Stomach (tissue), 4 donors: ENCODE data around the gene ATP9B.

Experiments
- EP300 ChIP-seq: sonication (generic); formaldehyde crosslinking; IDR thresholded peaks from one replicate; pipeline ENCODE4 v1.6.1; 2017; ENCODE audit warnings: antibody characterized with exemption
- POLR2AphosphoS5 ChIP-seq, 3 donors: sonication (generic); formaldehyde crosslinking; IDR thresholded peaks; one replicate each; pipeline ENCODE4 v1.6.1; 2016; ENCODE audit warnings: antibody characterized with exemption in 3 of 3
- TF ChIP-seq, protein P1 (sequence below), 7 experiments: fragments of 450-650 bp in 4 of 7; fragments of 200-600 bp in 3 of 7; sonication (generic) in 3 of 7; IDR thresholded peaks; one replicate each; pipeline ENCODE4 v1.5.1; 2016 to 2019; ENCODE audit warnings: antibody characterized with exemption in 7 of 7, control low read depth in 2 of 7, mild to moderate bottlenecking in 1 of 7

DNA sequence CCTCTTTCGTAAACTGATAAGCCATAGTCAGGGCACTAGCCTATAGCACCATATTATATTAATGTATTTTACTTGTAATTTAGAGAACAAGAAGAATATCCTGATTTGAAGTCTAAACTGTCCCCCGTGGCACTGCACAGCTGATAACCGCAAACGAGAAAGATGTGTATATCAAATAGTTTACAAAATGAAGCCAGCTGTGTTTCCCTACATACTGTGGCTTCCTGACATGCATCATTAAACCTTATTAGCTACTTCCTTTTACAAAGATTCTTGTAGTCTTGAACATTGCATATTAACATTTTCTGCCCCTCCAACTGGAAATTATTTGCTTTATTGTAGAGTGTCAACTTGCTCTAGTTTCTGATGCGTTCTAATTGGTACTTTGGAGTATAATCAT is 173.1 kb downstream of the ATP9B start:
- TF ChIP-seq, protein P1, sequence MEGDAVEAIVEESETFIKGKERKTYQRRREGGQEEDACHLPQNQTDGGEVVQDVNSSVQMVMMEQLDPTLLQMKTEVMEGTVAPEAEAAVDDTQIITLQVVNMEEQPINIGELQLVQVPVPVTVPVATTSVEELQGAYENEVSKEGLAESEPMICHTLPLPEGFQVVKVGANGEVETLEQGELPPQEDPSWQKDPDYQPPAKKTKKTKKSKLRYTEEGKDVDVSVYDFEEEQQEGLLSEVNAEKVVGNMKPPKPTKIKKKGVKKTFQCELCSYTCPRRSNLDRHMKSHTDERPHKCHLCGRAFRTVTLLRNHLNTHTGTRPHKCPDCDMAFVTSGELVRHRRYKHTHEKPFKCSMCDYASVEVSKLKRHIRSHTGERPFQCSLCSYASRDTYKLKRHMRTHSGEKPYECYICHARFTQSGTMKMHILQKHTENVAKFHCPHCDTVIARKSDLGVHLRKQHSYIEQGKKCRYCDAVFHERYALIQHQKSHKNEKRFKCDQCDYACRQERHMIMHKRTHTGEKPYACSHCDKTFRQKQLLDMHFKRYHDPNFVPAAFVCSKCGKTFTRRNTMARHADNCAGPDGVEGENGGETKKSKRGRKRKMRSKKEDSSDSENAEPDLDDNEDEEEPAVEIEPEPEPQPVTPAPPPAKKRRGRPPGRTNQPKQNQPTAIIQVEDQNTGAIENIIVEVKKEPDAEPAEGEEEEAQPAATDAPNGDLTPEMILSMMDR (IDR thresholded peaks at IDR 0.05) = no peak
- TF ChIP-seq POLR2AphosphoS5 (IDR thresholded peaks at IDR 0.05) (no peak), EP300 (no peak)
